A549 (cell line): ENCODE data around the gene PCSK7. TPM values are rescaled to one million over a fixed set of nuclear protein-coding genes. Genes with fewer than 3 reads are reported as not detected.

Experiments used
- ATAC-seq, 2 experiments: fragments of 200-7000 bp in 1 of 2; fragments of >200 bp in 1 of 2; cut with Nextera tagmentation in 1 of 2; cut with Tn5 transposase in 1 of 2; 3 replicates each; pipeline versions ENCODE4 v1.8.0 to v1.9.1; 2018 to 2020; ENCODE audit warnings: mild to moderate bottlenecking in 1 of 2, moderate library complexity in 1 of 2
- CTCF ChIA-PET: fragments of 300-600 bp; sonication (Branson Sonifier 250); formaldehyde crosslinking; extraction: SDS; loops from one replicate; lab custom pipeline; 2021; ENCODE audit warnings: antibody characterized with exemption, inconsistent platforms; lab: Yijun Ruan, JAX
- POLR2A ChIA-PET: fragments of 350-600 bp; formaldehyde crosslinking; extraction: SDS; loops from one replicate; lab custom pipeline; 2021; ENCODE audit warnings: antibody characterized with exemption, inconsistent platforms; lab: Yijun Ruan, JAX
- DNase-seq, 2 experiments: peaks; one replicate each; pipeline versions ENCODE4 v3.0.0 to v3.0.0-alpha.2; 2011 to 2016; ENCODE audit warnings: low read depth in 1 of 2, low spot score in 1 of 2
- FAIRE-seq: peaks from 2 replicates; lab custom pipeline; 2011; peaks lifted over from hg19 to GRCh38; lab: Jason Lieb, UNC
- H3K27ac ChIP-seq, 2 experiments: fragments of >200 bp; sonication (Bioruptor Twin); formaldehyde crosslinking; 3 replicates each; pipeline ENCODE4 v1.5.1; 2016 to 2017
- H3K4me1 ChIP-seq: fragments of >200 bp; sonication (Bioruptor Twin); formaldehyde crosslinking; 3 replicates; pipeline ENCODE4 v1.6.1; 2016
- H3K4me2 ChIP-seq: fragments of >200 bp; sonication (Bioruptor Twin); formaldehyde crosslinking; 3 replicates; pipeline ENCODE4 v1.6.1; 2016
- H3K4me3 ChIP-seq: fragments of >200 bp; sonication (Bioruptor Twin); formaldehyde crosslinking; 3 replicates; pipeline ENCODE4 v1.5.1; 2016
- H3K9me3 ChIP-seq: fragments of >200 bp; sonication (Bioruptor Twin); formaldehyde crosslinking; 3 replicates; pipeline ENCODE4 v1.6.1; 2016
- BCL3 ChIP-seq: fragments of >200 bp; sonication (Bioruptor Twin); formaldehyde crosslinking; IDR thresholded peaks from 3 replicates; pipeline ENCODE4 v1.6.1; 2016
- BHLHE40 ChIP-seq: IDR thresholded peaks from 2 replicates; pipeline ENCODE4 v1.6.1; 2012; ENCODE audit warnings: low read depth, low read length, inconsistent platforms
- CHD2 ChIP-seq: fragments of 150-350 bp; IDR thresholded peaks from 2 replicates; pipeline ENCODE4 v1.6.1; 2014; ENCODE audit warnings: low read length; ENCODE audit not compliant: partially characterized antibody
- EHF ChIP-seq: fragments of 250-450 bp; sonication (Bioruptor Pico); IDR thresholded peaks from 2 replicates; pipeline ENCODE4 v1.5.0; 2020; ENCODE audit warnings: mild to moderate bottlenecking
- EHMT2 ChIP-seq: fragments of 200-600 bp; sonication (generic); IDR thresholded peaks from 2 replicates; pipeline ENCODE4 v1.6.1; 2016; ENCODE audit warnings: antibody characterized with exemption, low read depth, mild to moderate bottlenecking, moderate library complexity
- ESRRA ChIP-seq: fragments of 150-350 bp; IDR thresholded peaks from 2 replicates; pipeline ENCODE4 v1.6.1; 2014; ENCODE audit warnings: mild to moderate bottlenecking, low read length, borderline replicate concordance
- FOSB ChIP-seq: fragments of 250-450 bp; sonication (Bioruptor Pico); IDR thresholded peaks from 2 replicates; pipeline ENCODE4 v1.5.0; 2020; ENCODE audit warnings: mild to moderate bottlenecking, moderate library complexity
- FOSL2 ChIP-seq, 2 experiments: fragments of 450-650 bp in 1 of 2; fragments of >200 bp in 1 of 2; sonication (Bioruptor Twin) in 1 of 2; formaldehyde crosslinking; IDR thresholded peaks; 2 replicates each; pipeline versions ENCODE4 v1.5.0 to v1.6.1; 2016 to 2020; ENCODE audit warnings: mild to moderate bottlenecking in 1 of 2, moderate library complexity in 1 of 2
- HEYL ChIP-seq: fragments of 250-450 bp; sonication (Bioruptor Pico); IDR thresholded peaks from 2 replicates; pipeline ENCODE4 v1.8.0; 2021; ENCODE audit warnings: mild to moderate bottlenecking, moderate library complexity
- HOXA7 ChIP-seq: fragments of 250-450 bp; sonication (Bioruptor Pico); IDR thresholded peaks from 2 replicates; pipeline ENCODE4 v1.5.0; 2020; ENCODE audit warnings: mild to moderate bottlenecking, moderate library complexity
- HOXB13 ChIP-seq: fragments of 250-450 bp; sonication (Bioruptor Pico); IDR thresholded peaks from 2 replicates; pipeline ENCODE4 v1.5.0; 2020; ENCODE audit warnings: low read depth, mild to moderate bottlenecking, moderate library complexity
- HOXB5 ChIP-seq: fragments of 250-450 bp; sonication (Bioruptor Pico); IDR thresholded peaks from 2 replicates; pipeline ENCODE4 v1.5.0; 2020; ENCODE audit warnings: mild to moderate bottlenecking, moderate library complexity
- JUNB ChIP-seq: fragments of >200 bp; sonication (Bioruptor Twin); formaldehyde crosslinking; IDR thresholded peaks from 2 replicates; pipeline ENCODE4 v1.6.1; 2016
- KDM1A ChIP-seq: fragments of 200-600 bp; sonication (generic); IDR thresholded peaks from 2 replicates; pipeline ENCODE4 v1.6.1; 2016; ENCODE audit warnings: low read depth, mild to moderate bottlenecking
- KDM5A ChIP-seq: fragments of 200-600 bp; sonication (generic); IDR thresholded peaks from 2 replicates; pipeline ENCODE4 v1.6.1; 2016; ENCODE audit warnings: antibody characterized with exemption, mild to moderate bottlenecking
- MAZ ChIP-seq: fragments of 150-350 bp; IDR thresholded peaks from 2 replicates; pipeline ENCODE4 v1.6.1; 2014; ENCODE audit warnings: antibody characterized with exemption, low read depth, low read length, borderline replicate concordance
- NPAS2 ChIP-seq: fragments of 250-450 bp; sonication (Bioruptor Pico); IDR thresholded peaks from 2 replicates; pipeline ENCODE4 v1.8.0; 2022; ENCODE audit warnings: mild to moderate bottlenecking, moderate library complexity, borderline replicate concordance
- NR3C1 ChIP-seq: fragments of >200 bp; sonication (Bioruptor Twin); formaldehyde crosslinking; IDR thresholded peaks from 3 replicates; pipeline ENCODE4 v1.6.1; 2017
- PHF8 ChIP-seq: fragments of 200-600 bp; sonication (generic); IDR thresholded peaks from 2 replicates; pipeline ENCODE4 v1.6.1; 2016; ENCODE audit warnings: low read depth, mild to moderate bottlenecking, antibody characterized with exemption, moderate library complexity, borderline replicate concordance
- POLR2A ChIP-seq: IDR thresholded peaks from 2 replicates; pipeline ENCODE4 v1.6.1; 2012; ENCODE audit warnings: mild to moderate bottlenecking, low read length
- POLR2AphosphoS2 ChIP-seq: conservative IDR thresholded peaks from 2 replicates; pipeline ENCODE4 v1.6.1; 2012; ENCODE audit warnings: low read length, improper control_type of control experiment, inconsistent platforms
- RARB ChIP-seq: fragments of 250-450 bp; sonication (Bioruptor Pico); IDR thresholded peaks from 2 replicates; pipeline ENCODE4 v1.8.0; 2021; ENCODE audit warnings: mild to moderate bottlenecking, moderate library complexity
- RCOR1 ChIP-seq: fragments of 150-350 bp; IDR thresholded peaks from 2 replicates; pipeline ENCODE4 v1.6.1; 2014; ENCODE audit warnings: antibody characterized with exemption, low read length, low read depth
- RFX5 ChIP-seq: fragments of 450-650 bp; IDR thresholded peaks from 2 replicates; pipeline ENCODE4 v1.7.1; 2014; ENCODE audit warnings: antibody characterized with exemption, mild to moderate bottlenecking, moderate library complexity
- SREBF2 ChIP-seq: fragments of 450-650 bp; IDR thresholded peaks from 2 replicates; pipeline ENCODE4 v1.6.1; 2014; ENCODE audit warnings: mild to moderate bottlenecking, moderate library complexity
- TP53 ChIP-seq: fragments of 250-450 bp; sonication (Bioruptor Pico); IDR thresholded peaks from 2 replicates; pipeline ENCODE4 v1.5.0; 2021; ENCODE audit warnings: mild to moderate bottlenecking, moderate library complexity
- ZC3H11A ChIP-seq: fragments of 450-650 bp; IDR thresholded peaks from 2 replicates; pipeline ENCODE4 v1.6.1; 2014; ENCODE audit warnings: antibody characterized with exemption, mild to moderate bottlenecking
- ZFP36 ChIP-seq: fragments of 450-650 bp; IDR thresholded peaks from 2 replicates; pipeline ENCODE4 v1.6.1; 2014; ENCODE audit warnings: borderline replicate concordance; ENCODE audit not compliant: partially characterized antibody
- ZNF302 ChIP-seq: fragments of 250-450 bp; sonication (Bioruptor Pico); IDR thresholded peaks from 2 replicates; pipeline ENCODE4 v1.9.0; 2021; ENCODE audit warnings: inconsistent platforms, mild to moderate bottlenecking, moderate library complexity
- ZSCAN20 ChIP-seq: fragments of 250-450 bp; sonication (Bioruptor Pico); IDR thresholded peaks from 2 replicates; pipeline ENCODE4 v1.8.0; 2022; ENCODE audit warnings: mild to moderate bottlenecking, moderate library complexity
- WGBS: methylation state at CpG from one replicate; pipeline ENCODE4 v1.1.6; 2017; ENCODE audit errors: missing lambda C conversion rate; 5-methylcytosine and 5-hydroxymethylcytosine counted together
- polyA plus RNA-seq, 4 experiments: library from polyadenylated mRNA; depleted of rRNA in 3 of 4; stranded (reverse); fragments of >200 nt; fragmentation: RNase III in 1 of 4; extraction: RNeasy Plus Mini Kit Qiagen cat#74134 plus additional on column Dnase treatment in 1 of 4; gene quantifications; 2 replicates in 3 of 4; 3 replicates in 1 of 4; pipeline ENCODE4 v1.2.3, GENCODE V29; 2011 to 2017
- TF ChIP-seq, protein P1 (sequence below): fragments of >200 bp; sonication (Bioruptor Twin); formaldehyde crosslinking; IDR thresholded peaks from 2 replicates; pipeline ENCODE4 v1.6.1; 2016

Gene PCSK7
- polyA plus RNA-seq, 2 of the 4 experiments (the other 2 are of a cell fraction): 9.8 to 17.8 TPM

DNA sequence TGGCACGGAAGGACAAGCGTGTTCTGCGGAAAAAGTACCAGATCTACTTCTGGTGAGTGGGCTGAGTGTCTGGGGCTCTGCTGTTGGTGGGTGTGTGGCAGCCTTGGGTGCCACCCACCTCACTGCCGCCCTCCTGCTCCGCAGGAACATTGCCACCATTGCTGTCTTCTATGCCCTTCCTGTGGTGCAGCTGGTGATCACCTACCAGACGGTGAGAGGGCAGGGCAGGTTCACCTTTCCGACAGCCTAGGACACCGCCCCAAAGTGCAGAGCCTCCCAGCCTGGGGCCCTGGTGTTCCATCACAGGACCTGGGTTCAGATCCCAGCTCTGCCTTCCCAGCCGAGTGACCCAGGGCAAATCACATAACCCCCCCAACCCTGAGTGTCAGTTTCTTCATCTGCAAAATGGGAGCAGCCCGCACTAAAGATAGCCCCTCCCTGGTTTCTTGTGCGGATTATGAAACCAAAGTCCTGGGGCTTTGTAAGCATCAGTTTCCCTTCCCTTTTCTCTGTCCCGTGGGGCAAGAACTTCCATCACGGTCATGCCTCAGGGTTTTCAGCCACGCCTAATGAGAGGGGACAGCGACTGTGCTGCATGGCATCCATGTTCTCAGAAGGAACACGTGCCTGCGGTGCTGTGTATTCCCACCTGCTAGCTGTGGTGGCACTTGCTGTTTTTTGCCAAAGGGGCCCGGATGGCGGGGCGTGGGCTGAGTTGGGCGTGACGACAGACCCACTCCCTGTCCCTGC, 42.5 kb downstream of the PCSK7 start:
- H3K27ac ChIP-seq: no peak overlapping the region
- TF ChIP-seq CHD2: no peak
- TF ChIP-seq FOSL2 (IDR thresholded peaks at IDR 0.05): no peak
- no peak for TF ChIP-seq FOSL2 (CRISPR knock-in tag; IDR thresholded peaks at IDR 0.05)
- TF ChIP-seq FOSB (CRISPR knock-in tag): no peak
- TF ChIP-seq MAZ: no peak
- no peak for TF ChIP-seq RCOR1
- no peak for TF ChIP-seq RFX5
- TF ChIP-seq SREBF2: no peak
- no peak for TF ChIP-seq KDM1A
- TF ChIP-seq BCL3: no peak
- no peak for TF ChIP-seq JUNB
- no peak for TF ChIP-seq HEYL (CRISPR knock-in tag)
- TF ChIP-seq EHMT2: no peak
- TF ChIP-seq, all 56 proteins: peak for 0
- ChIA-PET CTCF (interaction anchor here (1.4 kb wide), 1 partner anchor 37 kb away, joined by 6 read pairs; no protein-coding TSS in a partner anchor), POLR2A (interaction anchor here (0.5 kb wide), 1 partner anchor 31 kb away, joined by 3 read pairs; no protein-coding TSS in a partner anchor)
- WGBS: 93% methylated on average over 17 of the region's 22 CpGs
- H3K9me3 ChIP-seq: no peaks in the 10 kb centered on the region
- no peak for ATAC-seq
- no peak for DNase-seq
- no peak overlapping the region for H3K4me3 ChIP-seq
- no peaks in the 10 kb centered on the region for H3K4me1 ChIP-seq
- no peak overlapping the region for H3K4me2 ChIP-seq
- FAIRE-seq: no peak

- no peaks in the 10 kb centered on the region for H3K4me1 ChIP-seq
- no peak for ATAC-seq
- no peak overlapping the region for H3K4me3 ChIP-seq
- TF ChIP-seq ZSCAN20 (CRISPR knock-in tag) (no peak), NPAS2 (CRISPR knock-in tag) (no peak), ZC3H11A (no peak), RCOR1 (no peak), JUNB (no peak), POLR2AphosphoS2 (no peak), HEYL (CRISPR knock-in tag) (no peak), POLR2A (no peak), CHD2 (no peak), RARB (CRISPR knock-in tag) (no peak), FOSL2 (IDR thresholded peaks at IDR 0.05) (no peak), FOSL2 (CRISPR knock-in tag; IDR thresholded peaks at IDR 0.05) (no peak)
- TF ChIP-seq, all 56 proteins: peak for 0
- FAIRE-seq (no peak), DNase-seq (no peak)
- ChIA-PET CTCF (interaction anchor here (1.4 kb wide), 1 partner anchor 38 kb away, joined by 6 read pairs; no protein-coding TSS in a partner anchor), POLR2A (no interaction called here)
- 80% methylated on average over 11 of the region's 20 CpGs for WGBS
- H3K4me2 ChIP-seq: no peak overlapping the region
- H3K27ac ChIP-seq: no peak overlapping the region
- no peaks in the 10 kb centered on the region for H3K9me3 ChIP-seq
Measured at GRCh38 chr11:117188620-117189081, 43.2 kb downstream of the PCSK7 start.

DNA sequence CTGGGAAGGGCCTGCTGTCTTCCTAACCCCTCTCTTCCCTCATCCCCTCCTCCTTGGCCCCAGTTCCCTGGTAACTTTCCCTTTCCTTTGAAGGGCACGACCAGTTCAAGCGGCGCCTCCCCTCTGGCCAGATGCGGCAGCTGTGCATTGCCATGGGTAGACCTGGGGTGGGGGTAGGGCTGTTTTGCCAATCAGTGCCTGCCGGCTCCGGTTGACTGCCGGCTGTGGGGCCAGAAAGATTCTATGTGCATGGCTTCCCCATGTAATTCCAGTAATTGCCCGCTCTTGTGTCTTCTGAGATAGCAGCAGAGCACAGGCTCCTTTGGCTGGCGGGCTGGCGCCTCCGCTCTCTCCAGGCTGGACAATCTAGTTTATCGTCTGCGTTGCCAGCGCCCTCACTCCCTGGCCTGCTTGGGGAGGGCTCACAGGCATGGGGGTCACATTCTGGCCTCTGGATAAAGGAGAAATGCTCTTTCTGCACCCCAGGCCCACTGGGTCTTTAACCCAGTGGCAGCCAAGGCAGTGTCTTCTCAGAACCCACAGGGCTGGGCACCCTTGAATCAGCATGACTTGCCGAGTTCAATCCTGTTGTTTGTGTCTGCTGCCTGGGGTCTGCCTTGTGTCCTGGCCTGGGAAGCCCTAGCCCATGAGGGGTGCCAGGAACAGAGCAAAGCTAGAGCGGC, 43.9 kb downstream of the PCSK7 start:
- DNase-seq (no peak), ATAC-seq (no peak)
- POLR2A ChIA-PET: no interaction called here
- Histone ChIP-seq H3K4me1 (no peaks in the 10 kb centered on the region), H3K27ac (no peak overlapping the region)
- WGBS: over 99% methylated on average over 12 of the region's 16 CpGs
- no peak for TF ChIP-seq HOXB5 (CRISPR knock-in tag)
- no peak for TF ChIP-seq BHLHE40
- no peak for TF ChIP-seq HOXA7 (CRISPR knock-in tag)
- no peak for TF ChIP-seq ESRRA
- TF ChIP-seq PHF8: no peak
- TF ChIP-seq ZFP36: no peak
- TF ChIP-seq KDM5A: no peak
- no peak for TF ChIP-seq HOXB13 (CRISPR knock-in tag)
- no peak for TF ChIP-seq EHF (CRISPR knock-in tag)
- TF ChIP-seq, protein P1, sequence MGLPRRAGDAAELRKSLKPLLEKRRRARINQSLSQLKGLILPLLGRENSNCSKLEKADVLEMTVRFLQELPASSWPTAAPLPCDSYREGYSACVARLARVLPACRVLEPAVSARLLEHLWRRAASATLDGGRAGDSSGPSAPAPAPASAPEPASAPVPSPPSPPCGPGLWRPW: no peak
- TF ChIP-seq TP53: no peak
- no peak for TF ChIP-seq BCL3
- no peak for TF ChIP-seq ZNF302 (CRISPR knock-in tag)
- TF ChIP-seq NR3C1: no peak
- no peak for TF ChIP-seq ZC3H11A
- TF ChIP-seq, all 56 proteins: peak for 0
- no peak for FAIRE-seq
- Histone ChIP-seq H3K4me2 (no peak overlapping the region), H3K9me3 (no peaks in the 10 kb centered on the region), H3K4me3 (no peak overlapping the region)
- CTCF ChIA-PET: interaction anchor here (1.4 kb wide), 1 partner anchor 38 kb away, joined by 6 read pairs; no protein-coding TSS in a partner anchor
